ENCODE measurements around the gene FAM184B.

DNA sequence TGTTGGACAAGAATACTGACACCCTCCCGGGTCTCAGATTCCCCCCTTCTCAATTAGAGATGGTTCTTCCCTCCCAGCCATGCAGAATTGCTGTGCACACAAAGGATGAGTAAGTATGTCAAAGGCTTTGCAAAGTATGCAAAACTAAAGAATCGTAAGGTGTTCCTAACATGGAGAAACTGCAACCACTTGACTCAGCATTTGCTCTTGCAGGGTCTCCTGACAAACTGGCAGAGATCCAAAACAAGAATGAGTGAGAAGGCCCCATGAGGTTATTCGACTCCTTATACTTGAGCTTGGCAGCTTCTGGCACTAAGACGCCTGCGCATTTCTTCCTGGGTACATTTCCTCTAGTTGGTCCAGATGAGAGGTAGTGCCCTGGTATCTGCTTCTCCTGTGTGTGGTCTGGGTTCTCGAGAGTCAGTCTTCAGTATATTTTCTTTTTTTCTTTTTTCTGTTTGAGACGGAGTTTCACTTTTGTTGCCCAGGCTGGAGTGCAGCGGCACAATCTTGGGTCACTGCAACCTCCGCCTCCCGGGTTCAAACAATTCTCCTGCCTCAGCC, 8.2 kb downstream of the FAM184B start:
- TF ChIP-seq CTCF (IDR thresholded peaks at IDR 0.05 in 8 of 11, conservative IDR thresholded peaks at IDR 0.05 in 3 of 11) (no peak), POLR2A (IDR thresholded peaks at IDR 0.05) (no peak), POLR2AphosphoS5 (IDR thresholded peaks at IDR 0.05) (no peak)

Measured in spleen (tissue), 7 donors.